ENCODE data around the gene PKN1. TPM values are rescaled to one million over a fixed set of nuclear protein-coding genes. Genes with fewer than 3 reads are reported as not detected.
"Not testable (repeated sequence)": the region's sequence is repeated elsewhere in the genome, so short reads cannot be mapped to it uniquely, and the experiment has no call there.

The PKN1 gene
- total and polyA plus RNA-seq, 9 donors, result 40.2 to 79.2 (median 72.1) TPM

- Histone ChIP-seq H3K4me3 (ENCODE audit: low read length) (no peak overlapping the region), H3K36me3 (ENCODE audit: control insufficient read depth, insufficient read depth, low read length) (peaks cover 64% of the 10 kb centered on the region), H3K27ac (ENCODE audit: low read length) (no peak overlapping the region), H3K9me3 (replicated peaks; ENCODE audit: control insufficient read depth, low read depth, low read length) (no peaks in the 10 kb centered on the region), H3K27me3 (ENCODE audit: control insufficient read depth, insufficient read depth, low read length) (no peaks in the 10 kb centered on the region), H3K4me1 (ENCODE audit: control insufficient read depth, insufficient read depth, low read length) (no peaks in the 10 kb centered on the region)
- DNase-seq, result no peak
- WGBS (ENCODE audit: insufficient coverage), result 87% methylated on average over 12 of the region's 16 CpGs
Measured at GRCh38 chr19:14395710-14396336, 37.3 kb upstream of the PKN1 start.

- H3K4me3 ChIP-seq (ENCODE audit: low read length); H3K27ac ChIP-seq (ENCODE audit: low read length); H3K9me3 ChIP-seq (replicated peaks; ENCODE audit: control insufficient read depth, low read depth, low read length); DNase-seq; H3K4me1 ChIP-seq (ENCODE audit: control insufficient read depth, insufficient read depth, low read length); H3K27me3 ChIP-seq (ENCODE audit: control insufficient read depth, insufficient read depth, low read length): not testable (repeated sequence)
- WGBS (ENCODE audit: insufficient coverage), result no CpG with 5 or more reads among the region's 3 CpGs
- H3K36me3 ChIP-seq (ENCODE audit: control insufficient read depth, insufficient read depth, low read length), result peaks cover 63% of the 10 kb centered on the region
Measured at GRCh38 chr19:14396730-14397129, 36.4 kb upstream of the PKN1 start.

GRCh38 chr19:14397168-14397567 lies 35.9 kb upstream of the PKN1 start:
- H3K36me3 ChIP-seq (ENCODE audit: control insufficient read depth, insufficient read depth, low read length), result peaks cover 66% of the 10 kb centered on the region
- 79% methylated on average over 6 of the region's 16 CpGs for WGBS (ENCODE audit: insufficient coverage)
- H3K4me1 ChIP-seq (ENCODE audit: control insufficient read depth, insufficient read depth, low read length); H3K9me3 ChIP-seq (replicated peaks; ENCODE audit: control insufficient read depth, low read depth, low read length); H3K27ac ChIP-seq (ENCODE audit: low read length); H3K4me3 ChIP-seq (ENCODE audit: low read length); DNase-seq; H3K27me3 ChIP-seq (ENCODE audit: control insufficient read depth, insufficient read depth, low read length): not testable (repeated sequence)

- Histone ChIP-seq H3K4me1 (ENCODE audit: control insufficient read depth, insufficient read depth, low read length) (no peaks in the 10 kb centered on the region), H3K27me3 (ENCODE audit: control insufficient read depth, insufficient read depth, low read length) (no peaks in the 10 kb centered on the region), H3K9me3 (replicated peaks; ENCODE audit: control insufficient read depth, low read depth, low read length) (no peaks in the 10 kb centered on the region), H3K27ac (ENCODE audit: low read length) (no peak overlapping the region), H3K4me3 (ENCODE audit: low read length) (no peak overlapping the region), H3K36me3 (ENCODE audit: control insufficient read depth, insufficient read depth, low read length) (peaks cover 65% of the 10 kb centered on the region)
- 79% methylated on average over 8 of the region's 11 CpGs for WGBS (ENCODE audit: insufficient coverage)
- DNase-seq, result no peak
Measured at GRCh38 chr19:14400951-14401431, 32.1 kb upstream of the PKN1 start.

- H3K36me3 ChIP-seq (ENCODE audit: control insufficient read depth, insufficient read depth, low read length), result peaks cover 65% of the 10 kb centered on the region
- 94% methylated on average over 17 of the region's 18 CpGs for WGBS (ENCODE audit: insufficient coverage)
- H3K27ac ChIP-seq (ENCODE audit: low read length), result no peak overlapping the region
Measured at GRCh38 chr19:14401468-14402195, 31.5 kb upstream of the PKN1 start.

GRCh38 chr19:14402332-14403144 lies 30.6 kb upstream of the PKN1 start:
- DNase-seq, result peak; percentile 53
- Histone ChIP-seq H3K36me3 (ENCODE audit: control insufficient read depth, insufficient read depth, low read length) (peaks cover 69% of the 10 kb centered on the region), H3K27me3 (ENCODE audit: control insufficient read depth, insufficient read depth, low read length) (no peaks in the 10 kb centered on the region), H3K4me1 (ENCODE audit: control insufficient read depth, insufficient read depth, low read length) (peaks cover 5% of the 10 kb centered on the region), H3K4me3 (ENCODE audit: low read length) (no peak overlapping the region), H3K9me3 (replicated peaks; ENCODE audit: control insufficient read depth, low read depth, low read length) (no peaks in the 10 kb centered on the region), H3K27ac (ENCODE audit: low read length) (no peak overlapping the region)
- 79% methylated on average over 16 of the region's 26 CpGs for WGBS (ENCODE audit: insufficient coverage)

More at GRCh38 chr19:14401468-14402195, 31.5 kb upstream of the PKN1 start:
- H3K4me1 ChIP-seq (ENCODE audit: control insufficient read depth, insufficient read depth, low read length), result peaks cover 4% of the 10 kb centered on the region
- H3K27me3 ChIP-seq (ENCODE audit: control insufficient read depth, insufficient read depth, low read length), result no peaks in the 10 kb centered on the region
- H3K9me3 ChIP-seq (replicated peaks; ENCODE audit: control insufficient read depth, low read depth, low read length), result no peaks in the 10 kb centered on the region
- no peak for DNase-seq
- no peak overlapping the region for H3K4me3 ChIP-seq (ENCODE audit: low read length)

GRCh38 chr19:14403145-14403930 lies 29.8 kb upstream of the PKN1 start:
- H3K9me3 ChIP-seq (replicated peaks; ENCODE audit: control insufficient read depth, low read depth, low read length); H3K27ac ChIP-seq (ENCODE audit: low read length); DNase-seq; H3K27me3 ChIP-seq (ENCODE audit: control insufficient read depth, insufficient read depth, low read length); H3K4me1 ChIP-seq (ENCODE audit: control insufficient read depth, insufficient read depth, low read length); H3K4me3 ChIP-seq (ENCODE audit: low read length): not testable (repeated sequence)
- 96% methylated on average over 5 of the region's 15 CpGs for WGBS (ENCODE audit: insufficient coverage)
- peaks cover 72% of the 10 kb centered on the region for H3K36me3 ChIP-seq (ENCODE audit: control insufficient read depth, insufficient read depth, low read length)

- WGBS (ENCODE audit: insufficient coverage), result 73% methylated on average over 8 of the region's 9 CpGs
- no peak overlapping the region for H3K27ac ChIP-seq (ENCODE audit: low read length)
- H3K36me3 ChIP-seq (ENCODE audit: control insufficient read depth, insufficient read depth, low read length), result peaks cover 74% of the 10 kb centered on the region
- H3K9me3 ChIP-seq (replicated peaks; ENCODE audit: control insufficient read depth, low read depth, low read length), result no peaks in the 10 kb centered on the region
- peaks cover 5% of the 10 kb centered on the region for H3K4me1 ChIP-seq (ENCODE audit: control insufficient read depth, insufficient read depth, low read length)
- H3K27me3 ChIP-seq (ENCODE audit: control insufficient read depth, insufficient read depth, low read length), result no peaks in the 10 kb centered on the region
- H3K4me3 ChIP-seq (ENCODE audit: low read length), result no peak overlapping the region
- no peak for DNase-seq
Measured at GRCh38 chr19:14404312-14404711, 28.8 kb upstream of the PKN1 start.

- Histone ChIP-seq H3K4me3 (ENCODE audit: low read length) (no peak overlapping the region), H3K4me1 (ENCODE audit: control insufficient read depth, insufficient read depth, low read length) (peaks cover 5% of the 10 kb centered on the region), H3K27ac (ENCODE audit: low read length) (peak overlapping the region; percentile 69), H3K36me3 (ENCODE audit: control insufficient read depth, insufficient read depth, low read length) (peaks cover 82% of the 10 kb centered on the region), H3K9me3 (replicated peaks; ENCODE audit: control insufficient read depth, low read depth, low read length) (no peaks in the 10 kb centered on the region), H3K27me3 (ENCODE audit: control insufficient read depth, insufficient read depth, low read length) (no peaks in the 10 kb centered on the region)
- DNase-seq, result no peak
- WGBS (ENCODE audit: insufficient coverage), result 100% methylated on average over 1 of the region's 6 CpGs
Measured at GRCh38 chr19:14405380-14405757, 27.7 kb upstream of the PKN1 start.
